IMR-90 (cell line): Measurements from ENCODE around the gene CUX1. TPM values are rescaled to one million over a fixed set of nuclear protein-coding genes. Genes with fewer than 3 reads are reported as not detected.
A peak's percentile ranks its signal among the peaks of the same experiment; 100 is the strongest.

Experiments
- ATAC-seq: fragments of 200-7000 bp; cut with Tn5 transposase; 2 replicates; pipeline ENCODE4 v1.9.1; 2020; ENCODE audit warnings: low read depth, mild to moderate bottlenecking, moderate library complexity
- BruUV-seq: library from RNA; stranded (reverse); fragments of 400-500 nt; replicated peaks from 2 replicates; lab custom pipeline; 2021; lab: Mats Ljungman, UMichigan
- CTCF ChIA-PET: fragments of 300-600 bp; formaldehyde crosslinking; extraction: SDS; loops from one replicate; lab custom pipeline; 2021; ENCODE audit warnings: antibody characterized with exemption; lab: Yijun Ruan, JAX
- POLR2A ChIA-PET: fragments of 300-600 bp; sonication (Branson Sonifier 250); formaldehyde crosslinking; loops from one replicate; lab custom pipeline; 2022; ENCODE audit warnings: antibody characterized with exemption; ENCODE audit not compliant: unreplicated experiment; lab: Charles Lee
- DNase-seq: peaks from one replicate; pipeline ENCODE4 v3.0.0; 2013
- H2AFZ ChIP-seq: replicated peaks from 2 replicates; pipeline ENCODE3; 2013; ENCODE audit warnings: low read length, mild to moderate bottlenecking; ENCODE audit not compliant: poor library complexity
- H2AK5ac ChIP-seq: 2 replicates; pipeline ENCODE4 v1.6.1; 2013; ENCODE audit warnings: low read depth, low read length, inconsistent platforms
- H2AK9ac ChIP-seq: replicated peaks from 2 replicates; pipeline ENCODE3; 2013; ENCODE audit warnings: mild to moderate bottlenecking, low read depth, low read length, moderate library complexity; ENCODE audit not compliant: poor library complexity
- H2BK120ac ChIP-seq: 2 replicates; pipeline ENCODE4 v1.6.1; 2013; ENCODE audit warnings: low read depth, low read length, inconsistent platforms
- H2BK15ac ChIP-seq: 3 replicates; pipeline ENCODE4 v1.6.1; 2013; ENCODE audit warnings: low read depth, low read length, inconsistent platforms
- H2BK20ac ChIP-seq: 2 replicates; pipeline ENCODE4 v1.6.1; 2013; ENCODE audit warnings: low read depth, mild to moderate bottlenecking, inconsistent platforms, low read length, moderate library complexity
- H2BK5ac ChIP-seq: 2 replicates; pipeline ENCODE4 v1.6.1; 2013; ENCODE audit warnings: mild to moderate bottlenecking, low read depth, low read length, inconsistent platforms; ENCODE audit not compliant: poor library complexity, severe bottlenecking
- H3K14ac ChIP-seq: replicated peaks from 2 replicates; pipeline ENCODE4 v1.6.1; 2013; ENCODE audit warnings: low read depth, low read length, inconsistent platforms
- H3K18ac ChIP-seq: 2 replicates; pipeline ENCODE4 v1.6.1; 2013; ENCODE audit warnings: low read depth, low read length, control low read depth
- H3K23ac ChIP-seq: 2 replicates; pipeline ENCODE4 v1.6.1; 2013; ENCODE audit warnings: low read depth, low read length, inconsistent platforms
- H3K27ac ChIP-seq: 2 replicates; pipeline ENCODE4 v1.5.1; 2013; ENCODE audit warnings: mild to moderate bottlenecking, control low read depth, low read length; ENCODE audit not compliant: insufficient read depth
- H3K27me3 ChIP-seq: 2 replicates; pipeline ENCODE4 v1.6.1; 2013; ENCODE audit warnings: low read length; ENCODE audit not compliant: control insufficient read depth, insufficient read depth
- H3K36me3 ChIP-seq: 2 replicates; pipeline ENCODE4 v1.6.1; 2013; ENCODE audit warnings: low read length, mixed read lengths; ENCODE audit not compliant: control insufficient read depth, insufficient read depth
- H3K4ac ChIP-seq: 2 replicates; pipeline ENCODE4 v1.6.1; 2013; ENCODE audit warnings: low read depth, low read length, inconsistent platforms
- H3K4me1 ChIP-seq: 2 replicates; pipeline ENCODE4 v1.6.1; 2013; ENCODE audit warnings: low read length, mixed read lengths; ENCODE audit not compliant: control insufficient read depth, insufficient read depth
- H3K4me2 ChIP-seq: 2 replicates; pipeline ENCODE4 v1.6.1; 2013; ENCODE audit warnings: low read depth, mild to moderate bottlenecking, control low read depth, low read length, moderate library complexity
- H3K4me3 ChIP-seq: 2 replicates; pipeline ENCODE4 v1.5.1; 2013; ENCODE audit warnings: low read depth, mild to moderate bottlenecking, control low read depth, low read length, moderate library complexity; ENCODE audit not compliant: insufficient read depth
- H3K56ac ChIP-seq: 2 replicates; pipeline ENCODE4 v1.6.1; 2013; ENCODE audit warnings: low read length, inconsistent platforms; ENCODE audit not compliant: insufficient read depth; ENCODE audit errors: extremely low read depth
- H3K79me1 ChIP-seq, 2 experiments: 2 replicates each; pipeline ENCODE4 v1.6.1; 2013; ENCODE audit warnings: low read length in 2 of 2, inconsistent platforms in 1 of 2, low read depth in 1 of 2
- H3K9ac ChIP-seq: 2 replicates; pipeline ENCODE4 v1.6.1; 2013; ENCODE audit warnings: low read depth, low read length, control low read depth
- H3K9me1 ChIP-seq: 2 replicates; pipeline ENCODE4 v1.6.1; 2013; ENCODE audit warnings: low read length, inconsistent platforms; ENCODE audit not compliant: insufficient read depth
- H3K9me3 ChIP-seq: 2 replicates; pipeline ENCODE4 v1.6.1; 2013; ENCODE audit warnings: low read length; ENCODE audit not compliant: control insufficient read depth, insufficient read depth
- H4K20me1 ChIP-seq: 2 replicates; pipeline ENCODE4 v1.6.1; 2013; ENCODE audit warnings: low read length, inconsistent platforms; ENCODE audit not compliant: insufficient read depth
- H4K5ac ChIP-seq: 2 replicates; pipeline ENCODE4 v1.6.1; 2013; ENCODE audit warnings: mild to moderate bottlenecking, low read depth, low read length, control low read depth
- H4K8ac ChIP-seq, 2 experiments: 2 replicates each; pipeline ENCODE4 v1.6.1; 2013; ENCODE audit warnings: low read depth in 2 of 2, low read length in 2 of 2, control low read depth in 1 of 2, inconsistent platforms in 1 of 2
- H4K91ac ChIP-seq: 2 replicates; pipeline ENCODE4 v1.6.1; 2013; ENCODE audit warnings: low read depth, low read length, inconsistent platforms; ENCODE audit not compliant: insufficient read depth
- BHLHE40 ChIP-seq: fragments of 150-350 bp; IDR thresholded peaks from 2 replicates; pipeline ENCODE4 v1.6.1; 2016; ENCODE audit warnings: mild to moderate bottlenecking, low read depth, low read length
- CEBPB ChIP-seq: IDR thresholded peaks from 2 replicates; pipeline ENCODE4 v1.6.1; 2012; ENCODE audit warnings: low read depth, low read length, improper control_type of control experiment
- CHD1 ChIP-seq: IDR thresholded peaks from 2 replicates; pipeline ENCODE4 v1.6.1; 2012; ENCODE audit warnings: low read depth, low read length, improper control_type of control experiment
- CTCF ChIP-seq: conservative IDR thresholded peaks from 2 replicates; pipeline ENCODE4 v1.5.1; 2012; ENCODE audit warnings: mild to moderate bottlenecking, low read depth, low read length, improper control_type of control experiment
- ELK1 ChIP-seq: fragments of 150-350 bp; IDR thresholded peaks from 2 replicates; pipeline ENCODE4 v1.6.1; 2016; ENCODE audit warnings: low read depth, mild to moderate bottlenecking, low read length, moderate library complexity, borderline replicate concordance
- MAFK ChIP-seq: IDR thresholded peaks from 2 replicates; pipeline ENCODE4 v1.6.1; 2012; ENCODE audit warnings: low read depth, low read length, improper control_type of control experiment
- MAZ ChIP-seq: IDR thresholded peaks from 2 replicates; pipeline ENCODE4 v1.6.1; 2012; ENCODE audit warnings: low read depth, mild to moderate bottlenecking, low read length, improper control_type of control experiment, moderate library complexity, borderline replicate concordance
- MXI1 ChIP-seq: IDR thresholded peaks from 2 replicates; pipeline ENCODE4 v1.6.1; 2012; ENCODE audit warnings: low read depth, mild to moderate bottlenecking, low read length, moderate library complexity, borderline replicate concordance
- POLR2A ChIP-seq: IDR thresholded peaks from 2 replicates; pipeline ENCODE4 v1.6.1; 2012; ENCODE audit warnings: mild to moderate bottlenecking, low read depth, low read length
- RAD21 ChIP-seq: IDR thresholded peaks from 2 replicates; pipeline ENCODE4 v1.6.1; 2012; ENCODE audit warnings: low read length, improper control_type of control experiment
- RFX5 ChIP-seq: IDR thresholded peaks from 2 replicates; pipeline ENCODE4 v1.8.0; 2012; ENCODE audit warnings: low read depth, mild to moderate bottlenecking, low read length, moderate library complexity
- WGBS, 2 experiments: methylation state at CpG; one replicate each; pipeline versions ENCODE4 v1.1.5 to v1.1.7; 2013; ENCODE audit warnings: missing lambda C conversion rate in 2 of 2; ENCODE audit not compliant: insufficient read length in 1 of 2; ENCODE audit errors: extremely low coverage in 2 of 2; 5-methylcytosine and 5-hydroxymethylcytosine counted together
- dilution Hi-C: fragments of 300-500 bp; cut with HindIII; formaldehyde crosslinking; loops from one replicate; pipeline ENCODE4 v1.14.3; 2018; ENCODE audit warnings: low sequenced_read_pairs; ENCODE audit not compliant: unreplicated experiment
- in situ Hi-C: fragments of 300-500 bp; cut with MboI; formaldehyde crosslinking; loops from 3 replicates; pipeline ENCODE4 v1.14.3; 2019; ENCODE audit warnings: low sequenced_read_pairs, inconsistent platforms, mixed read lengths
- intact Hi-C: fragments of 100-400 bp; cut with micrococcal nuclease; formaldehyde crosslinking; loops from 2 replicates; pipeline ENCODE4 v1.10.0; 2022
- polyA plus RNA-seq, 3 experiments: library from polyadenylated mRNA; depleted of rRNA; stranded (reverse); fragments of >200 nt; gene quantifications; 2 replicates each; pipeline ENCODE4 v1.2.3, GENCODE V29; 2012; ENCODE audit warnings: low replicate concordance in 1 of 3
- total RNA-seq: library from RNA; depleted of rRNA; stranded (reverse); fragments of >200 nt; gene quantifications from 2 replicates; pipeline ENCODE4 v1.2.3, GENCODE V29; 2012
- TF ChIP-seq, protein P1 (sequence below): fragments of 150-350 bp; IDR thresholded peaks from 2 replicates; pipeline ENCODE4 v1.6.1; 2017; ENCODE audit warnings: mild to moderate bottlenecking, antibody characterized with exemption, low read length, low read depth

Gene CUX1
- total and polyA plus RNA-seq, 2 of the 4 experiments (the other 2 are of a cell fraction) = 19.7 to 46.4 TPM

- ChIA-PET POLR2A (no interaction called here), CTCF (no interaction called here)
- Histone ChIP-seq H2AK5ac (0 out of 2 replicates have a peak overlapping the region, but pooled peaks have one; percentile 35), H2AK9ac (peak overlapping the region; percentile 3), H3K4ac (no peak overlapping the region), H2BK5ac (no peak overlapping the region), H2BK15ac (no peak overlapping the region), H3K9ac (no peak overlapping the region), H4K8ac (no peak overlapping the region), H3K4me2 (no peak overlapping the region; the same call in 1 of the 2 replicates), H3K56ac (no peak overlapping the region), H4K20me1 (peaks cover 12% of the 10 kb centered on the region; the same call in 1 of the 2 replicates), H2AFZ (no peak overlapping the region), H2BK20ac (no peak overlapping the region), H3K27me3 (no peaks in the 10 kb centered on the region), H2BK120ac (no peak overlapping the region), H3K9me3 (no peaks in the 10 kb centered on the region), H4K91ac (no peak overlapping the region), H3K4me3 (no peak overlapping the region), H3K18ac (no peak overlapping the region), H3K79me1 (peaks cover 0 to 8% of the 10 kb centered on the region in 2 experiments; a peak in 1 of 4 replicates), H3K27ac (no peak overlapping the region), H3K36me3 (no peaks in the 10 kb centered on the region), H3K9me1 (no peaks in the 10 kb centered on the region), H3K23ac (no peak overlapping the region), H3K4me1 (peaks cover 4% of the 10 kb centered on the region; the same call in 1 of the 2 replicates), H3K14ac (no peak overlapping the region), H4K5ac (no peak overlapping the region)
- dilution Hi-C loops = no loop called here
- ATAC-seq (no peak), DNase-seq (no peak)
- 57% methylated on average over 7 of the region's 19 CpGs; no CpG with 5 or more reads in 1 of the 2 experiments for WGBS, 2 experiments
- BruUV-seq = no TSS peak
- in situ Hi-C loops = loop anchor here (5.0 kb wide), 1 partner anchor 107 kb away; no protein-coding TSS in a partner anchor
- intact Hi-C loops = no loop called here
- TF ChIP-seq CHD1 = no peak
- TF ChIP-seq, protein P1, sequence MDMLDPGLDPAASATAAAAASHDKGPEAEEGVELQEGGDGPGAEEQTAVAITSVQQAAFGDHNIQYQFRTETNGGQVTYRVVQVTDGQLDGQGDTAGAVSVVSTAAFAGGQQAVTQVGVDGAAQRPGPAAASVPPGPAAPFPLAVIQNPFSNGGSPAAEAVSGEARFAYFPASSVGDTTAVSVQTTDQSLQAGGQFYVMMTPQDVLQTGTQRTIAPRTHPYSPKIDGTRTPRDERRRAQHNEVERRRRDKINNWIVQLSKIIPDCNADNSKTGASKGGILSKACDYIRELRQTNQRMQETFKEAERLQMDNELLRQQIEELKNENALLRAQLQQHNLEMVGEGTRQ = no peak
- TF ChIP-seq MAZ = no peak
- no peak for TF ChIP-seq CTCF
- TF ChIP-seq BHLHE40 = no peak
- TF ChIP-seq CEBPB = no peak
- TF ChIP-seq RAD21 = no peak
- no peak for TF ChIP-seq POLR2A
- TF ChIP-seq MAFK = no peak
- no peak for TF ChIP-seq RFX5
- no peak for TF ChIP-seq MXI1
- TF ChIP-seq ELK1 = no peak
These were observed 467.6 kb downstream of the CUX1 start for GRCh38 chr7:102284891-102285539.
